Erythroblast (primary cell): ENCODE data around the gene OR2V1.
"Not testable (repeated sequence)": the region's sequence is repeated elsewhere in the genome, so short reads cannot be mapped to it uniquely, and the experiment has no call there.

ENCODE experiments used
- DNase-seq, 2 experiments: peaks; one replicate each; lab custom pipeline; 2025; lab: John Stamatoyannopoulos, UW
- GATA1 ChIP-seq: IDR thresholded peaks from 2 replicates; pipeline ENCODE4 v1.6.1; 2011; ENCODE audit warnings: low read depth, mild to moderate bottlenecking, control low read depth, low read length, moderate library complexity
- POLR2A ChIP-seq: IDR thresholded peaks from 2 replicates; pipeline ENCODE4 v1.6.1; 2011; ENCODE audit warnings: mild to moderate bottlenecking, low read length

The OR2V1 gene

DNA sequence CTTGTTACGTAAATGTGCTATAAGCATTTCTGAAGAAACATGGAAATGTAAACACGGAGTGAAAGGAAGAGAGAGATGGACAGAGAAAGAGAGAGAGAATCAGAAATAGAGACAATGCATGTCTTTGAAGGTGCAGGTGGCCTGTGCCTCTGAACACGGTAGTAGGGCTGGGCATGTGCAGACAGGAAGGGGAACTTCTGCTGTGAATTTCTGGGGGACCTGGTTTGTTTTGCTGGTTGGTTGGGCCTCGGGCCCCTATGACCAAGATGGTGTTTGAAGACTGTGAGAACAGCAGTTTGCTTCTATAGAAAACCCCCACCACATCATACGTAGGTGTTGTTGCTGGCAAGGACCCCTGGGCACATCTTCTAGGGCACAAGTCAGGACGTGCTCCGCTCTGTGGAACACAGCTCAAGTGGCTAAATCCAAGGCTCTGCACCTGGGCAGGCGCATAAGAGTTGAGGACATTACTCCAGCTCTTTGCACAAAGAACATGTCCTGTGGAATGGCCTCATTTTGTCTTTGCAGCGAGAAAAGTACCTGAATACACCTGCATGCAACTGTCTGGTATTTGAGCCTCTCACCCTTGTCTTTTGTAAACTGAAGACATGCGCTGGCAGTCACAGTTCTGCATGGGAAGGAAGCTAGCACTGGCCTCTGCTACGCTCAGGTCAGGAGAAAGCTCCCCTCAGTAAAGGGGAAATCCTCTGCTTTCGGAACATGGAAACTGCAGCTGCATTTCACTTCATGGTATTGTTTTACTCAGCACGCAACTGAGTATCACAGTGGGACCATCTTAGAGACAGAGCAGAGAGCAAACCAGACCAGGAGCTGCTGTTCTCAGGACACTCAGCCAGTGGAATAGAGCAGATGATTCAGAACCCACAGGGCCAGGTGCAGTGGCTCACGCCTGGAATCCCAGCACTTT is 19.1 kb upstream of the OR2V1 start:
- DNase-seq: no peak

GRCh38 chr5:181149355-181149754 is 18.4 kb upstream of the OR2V1 start:
- TF ChIP-seq GATA1 (no peak), POLR2A (no peak)
- no peak for DNase-seq

More for the DNA sequence above, 19.1 kb upstream of the OR2V1 start:
- TF ChIP-seq GATA1: no peak
- no peak for TF ChIP-seq POLR2A

- DNase-seq: not testable (repeated sequence)
These were observed 16.1 kb upstream of the OR2V1 start, which contains the start of gene OR2V2 for GRCh38 chr5:181146927-181147636. Gene OR2V2 (plus strand): TSS chr5:181147586. CDS start chr5:181154943, 7,357 bp downstream.

- TF ChIP-seq POLR2A (no peak), GATA1 (no peak)
- no peak for DNase-seq
These were observed 14.2 kb upstream of the OR2V1 start for GRCh38 chr5:181145133-181145532.

- no peak for TF ChIP-seq GATA1
- TF ChIP-seq POLR2A: no peak
- no peak for DNase-seq
These were observed 11.1 kb upstream of the OR2V1 start for GRCh38 chr5:181142054-181142453.

GRCh38 chr5:181140766-181141165 is 9.8 kb upstream of the OR2V1 start:
- DNase-seq: no peak
- TF ChIP-seq POLR2A (no peak), GATA1 (no peak)

DNA sequence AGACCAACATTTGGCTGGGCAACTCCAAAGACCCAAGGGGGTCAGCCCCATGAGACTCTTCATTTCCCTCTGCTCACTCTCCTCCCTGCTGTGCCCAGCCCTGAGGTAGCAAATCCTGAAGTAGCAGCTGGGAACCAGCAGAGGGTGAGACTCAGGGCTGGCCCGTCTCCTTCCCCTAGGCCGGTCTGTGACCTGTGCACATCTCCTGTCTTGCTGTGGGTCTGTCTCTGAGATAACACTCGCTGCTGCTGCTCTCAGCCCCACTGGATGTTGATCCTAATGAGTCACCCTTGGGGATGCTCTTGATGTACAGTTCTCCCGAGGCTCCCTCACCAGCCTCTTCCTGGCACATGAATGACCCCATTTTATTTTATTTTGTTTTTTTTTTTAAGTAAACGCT is 7.3 kb upstream of the OR2V1 start:
- TF ChIP-seq GATA1 (no peak), POLR2A (no peak)
- peak; percentile 71 to 78 for DNase-seq

DNA sequence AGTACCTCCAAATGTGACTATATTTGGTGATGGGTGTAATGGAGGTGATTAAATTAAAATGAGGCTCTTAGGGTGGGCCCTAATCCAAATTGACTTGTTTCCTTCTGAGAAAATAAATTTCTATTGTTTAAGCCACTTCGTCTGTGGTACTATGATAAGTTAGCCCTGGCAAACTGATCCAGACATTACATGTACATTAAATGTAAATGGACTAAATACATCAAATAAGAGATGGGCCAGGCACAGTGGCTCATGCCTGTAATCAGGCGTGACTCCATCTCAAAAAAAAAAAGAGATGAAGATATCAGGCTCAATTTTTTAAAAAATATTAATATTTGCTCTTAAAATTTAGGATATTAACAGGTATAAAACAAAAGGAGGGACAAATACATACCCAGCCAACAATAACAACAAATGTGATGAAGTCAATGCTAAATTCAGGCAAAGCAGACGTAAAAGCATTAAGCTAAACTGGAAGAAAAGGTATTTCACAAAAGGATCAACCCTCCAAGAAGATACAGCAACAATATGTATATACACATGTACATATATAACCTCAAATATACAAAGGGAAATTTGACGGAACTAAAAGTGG is 5.5 kb upstream of the OR2V1 start:
- no peak for TF ChIP-seq GATA1
- no peak for TF ChIP-seq POLR2A
- DNase-seq: no peak

DNA sequence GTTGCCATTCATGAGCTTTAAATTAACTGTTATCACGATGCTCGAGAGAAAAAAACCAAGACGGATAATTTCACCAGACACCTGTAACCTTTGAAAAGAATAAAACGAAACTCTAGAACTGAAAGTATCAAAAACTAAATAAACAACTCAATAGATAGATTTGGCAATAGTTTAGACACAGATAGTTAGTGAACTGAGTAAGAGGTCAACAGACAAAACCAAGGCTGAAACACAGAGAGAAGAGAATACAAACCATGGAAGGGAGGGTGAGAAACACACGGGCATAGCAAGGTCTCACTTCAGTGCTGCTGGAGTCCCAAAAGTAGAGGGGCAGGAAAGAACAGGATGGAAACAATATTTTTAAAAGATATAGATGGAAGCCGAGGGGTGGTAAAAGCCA is 3.3 kb upstream of the OR2V1 start:
- TF ChIP-seq GATA1 (no peak), POLR2A (no peak)
- DNase-seq: no peak

DNA sequence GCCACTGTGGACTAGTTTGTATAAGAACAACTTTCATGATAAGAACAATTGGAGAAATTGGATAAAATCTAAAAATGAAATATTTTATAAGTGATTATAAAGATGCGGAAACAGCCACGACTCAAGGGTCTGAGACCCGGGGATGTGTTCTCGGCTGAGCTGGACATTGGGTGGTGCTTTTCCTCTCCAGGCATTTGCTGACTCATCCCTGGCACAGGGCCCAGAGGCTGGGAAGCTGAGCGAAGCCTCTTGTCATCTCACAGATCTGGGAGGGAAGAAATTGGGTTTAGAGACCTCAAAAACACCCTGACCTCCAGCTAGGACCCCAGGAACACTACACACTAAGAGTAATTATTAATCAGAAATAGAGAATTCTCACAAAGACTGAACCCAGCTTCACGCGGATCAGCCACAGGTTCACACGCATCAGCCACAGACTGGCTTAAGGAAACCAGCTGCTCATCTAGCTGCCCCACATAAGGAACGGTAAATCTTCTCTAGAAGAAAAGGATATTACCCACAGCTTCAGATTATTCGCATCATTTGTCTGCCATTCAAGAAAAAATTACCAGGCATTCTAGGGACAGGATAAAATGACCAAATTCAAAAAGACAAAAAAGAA is 2.8 kb upstream of the OR2V1 start:
- DNase-seq: peak; percentile 85 to 93
- TF ChIP-seq GATA1 (no peak), POLR2A (no peak)

DNA sequence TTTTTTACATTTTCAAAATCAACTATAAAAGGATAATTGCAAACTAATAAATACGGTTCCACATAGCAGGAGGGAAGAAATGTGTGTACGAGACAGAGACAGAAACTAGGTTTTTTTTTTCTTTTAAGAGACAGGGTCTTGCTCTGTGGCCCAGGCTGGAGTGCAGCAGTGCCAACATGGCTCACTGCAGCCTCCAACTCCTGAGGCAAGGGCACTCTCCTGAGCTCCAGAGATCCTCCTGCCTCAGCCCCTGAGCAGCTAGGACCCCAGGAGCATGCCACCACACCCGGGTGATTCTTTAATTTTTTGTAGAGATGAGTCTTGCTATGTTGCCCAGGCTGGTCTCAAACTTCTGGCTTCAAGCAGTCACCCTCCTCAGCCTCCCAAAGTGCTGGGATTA is 2.1 kb upstream of the OR2V1 start:
- no peak for TF ChIP-seq POLR2A
- TF ChIP-seq GATA1: no peak

DNA sequence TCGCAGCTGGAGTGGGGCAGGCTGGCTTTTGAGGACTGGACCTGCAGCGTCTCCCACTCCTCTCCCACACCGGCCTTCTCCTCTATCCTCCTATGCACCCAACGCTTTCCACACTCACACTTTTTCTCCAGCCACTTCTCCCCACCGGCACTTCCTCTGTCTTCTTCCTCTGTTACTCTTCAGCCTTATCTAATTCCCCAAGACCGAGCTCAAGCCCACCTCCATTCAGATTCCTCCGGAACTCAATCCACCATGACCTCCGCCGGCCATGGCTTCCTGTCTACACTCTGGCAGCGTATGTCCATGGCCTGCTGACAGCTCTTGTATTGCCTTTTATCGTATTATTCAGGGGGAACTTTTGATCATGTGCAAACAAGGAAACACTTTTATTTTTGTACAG is 545 bp upstream of the OR2V1 start:
- no peak for DNase-seq
- TF ChIP-seq POLR2A: no peak
- TF ChIP-seq GATA1: no peak

More for the DNA sequence above, 2.1 kb upstream of the OR2V1 start:
- DNase-seq: no peak

DNA sequence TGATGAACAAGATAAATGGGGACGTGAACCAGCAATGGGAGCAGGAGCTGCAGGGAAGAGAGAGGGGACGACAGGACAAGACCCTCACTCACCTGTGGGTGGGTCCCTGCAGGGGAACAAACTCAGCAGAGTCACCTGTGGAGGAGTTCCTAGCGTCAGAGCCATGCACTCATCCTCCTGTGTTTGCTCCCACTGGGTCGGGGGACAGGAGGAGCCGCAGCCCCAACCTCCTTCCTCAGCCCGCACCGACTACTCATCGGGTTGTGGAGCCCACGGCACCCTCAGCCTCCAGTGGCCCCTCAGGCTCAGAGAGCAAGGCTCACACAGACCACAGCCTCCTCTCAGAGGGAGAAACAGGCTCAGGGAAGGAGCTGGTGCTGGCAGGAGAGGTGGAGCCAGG is 888 bp downstream of the OR2V1 start:
- DNase-seq: not testable (repeated sequence)

GRCh38 chr5:181129601-181130000 is 1.4 kb downstream of the OR2V1 start:
- DNase-seq: no peak
- no peak for TF ChIP-seq POLR2A
- TF ChIP-seq GATA1: no peak
